MM.1S (cell line): ENCODE measurements around the gene LASP1NB.
"Not testable (repeated sequence)": the region's sequence is repeated elsewhere in the genome, so short reads cannot be mapped to it uniquely, and the experiment has no call there.

ENCODE experiments used
- DNase-seq: peaks from one replicate; pipeline ENCODE4 v3.0.0-alpha.2; 2015
- H2AFZ ChIP-seq: fragments of 300-600 bp; sonication (generic); 2 replicates; pipeline ENCODE4 v1.6.0; 2016; ENCODE audit warnings: antibody characterized with exemption, low read length
- H3F3A ChIP-seq: fragments of 300-600 bp; sonication (generic); 2 replicates; pipeline ENCODE4 v1.6.1; 2016; ENCODE audit warnings: mild to moderate bottlenecking, antibody characterized with exemption, low read length, moderate library complexity, mixed read lengths; ENCODE audit not compliant: insufficient read depth
- H3K27ac ChIP-seq: fragments of 300-600 bp; sonication (generic); 2 replicates; pipeline ENCODE4 v1.5.1; 2016; ENCODE audit warnings: mild to moderate bottlenecking, low read length
- H3K27me3 ChIP-seq: fragments of 300-600 bp; sonication (generic); replicated peaks from 2 replicates; pipeline ENCODE4 v1.6.0; 2016; ENCODE audit warnings: low read length; ENCODE audit not compliant: insufficient read depth
- H3K36me3 ChIP-seq: fragments of 300-600 bp; sonication (generic); replicated peaks from 2 replicates; pipeline ENCODE4 v1.6.1; 2016; ENCODE audit warnings: mild to moderate bottlenecking, low read length, mixed read lengths; ENCODE audit not compliant: insufficient read depth
- H3K4me1 ChIP-seq: fragments of 300-600 bp; sonication (generic); 2 replicates; pipeline ENCODE4 v1.6.1; 2016; ENCODE audit warnings: low read length, mixed read lengths
- H3K4me2 ChIP-seq: fragments of 300-600 bp; sonication (generic); 2 replicates; pipeline ENCODE4 v1.6.0; 2016; ENCODE audit warnings: low read depth, low read length
- H3K4me3 ChIP-seq: fragments of 300-600 bp; sonication (generic); 2 replicates; pipeline ENCODE4 v1.5.1; 2016; ENCODE audit warnings: low read length, mixed read lengths
- H3K79me2 ChIP-seq: fragments of 300-600 bp; sonication (generic); 2 replicates; pipeline ENCODE4 v1.6.1; 2016; ENCODE audit warnings: mixed run types, low read length, mixed read lengths
- H3K9ac ChIP-seq: fragments of 300-600 bp; sonication (generic); 2 replicates; pipeline ENCODE4 v1.6.1; 2016; ENCODE audit warnings: low read length, mixed read lengths
- H3K9me2 ChIP-seq: fragments of 300-600 bp; sonication (generic); replicated peaks from 2 replicates; pipeline ENCODE4 v1.6.1; 2016; ENCODE audit warnings: mild to moderate bottlenecking, low read length, mixed read lengths; ENCODE audit not compliant: insufficient read depth
- H3K9me3 ChIP-seq: fragments of 300-600 bp; sonication (generic); replicated peaks from 2 replicates; pipeline ENCODE4 v1.6.1; 2016; ENCODE audit warnings: mild to moderate bottlenecking, low read length, mixed read lengths; ENCODE audit not compliant: insufficient read depth
- H4K20me1 ChIP-seq: fragments of 300-600 bp; sonication (generic); 2 replicates; pipeline ENCODE4 v1.6.1; 2016; ENCODE audit warnings: mild to moderate bottlenecking, low read length, moderate library complexity, mixed read lengths; ENCODE audit not compliant: insufficient read depth
- CTCF ChIP-seq: fragments of 300-600 bp; sonication (generic); IDR thresholded peaks from 2 replicates; pipeline ENCODE4 v1.5.1; 2016; ENCODE audit warnings: antibody characterized with exemption, low read length, mixed read lengths
- EZH2 ChIP-seq: fragments of 300-600 bp; sonication (generic); optimal IDR thresholded peaks from 2 replicates; pipeline ENCODE3; 2017; ENCODE audit warnings: low read depth, mild to moderate bottlenecking, antibody characterized with exemption, low read length, mixed read lengths
- EZH2phosphoT487 ChIP-seq: fragments of 300-600 bp; sonication (generic); IDR thresholded peaks from 2 replicates; pipeline ENCODE4 v1.6.1; 2018; ENCODE audit warnings: antibody characterized with exemption, low read length

Gene LASP1NB

GRCh38 chr17:38943607-38944006 lies 18.2 kb downstream of the LASP1NB start:
- H3F3A ChIP-seq = no peaks in the 10 kb centered on the region
- H3K79me2 ChIP-seq = no peaks in the 10 kb centered on the region
- H3K9me3 ChIP-seq = no peaks in the 10 kb centered on the region
- H3K27ac ChIP-seq = no peak overlapping the region
- H3K4me2 ChIP-seq = peak overlapping the region; percentile 30; the same call in 1 of the 2 replicates
- H4K20me1 ChIP-seq = no peaks in the 10 kb centered on the region
- H2AFZ ChIP-seq = no peak overlapping the region
- no peaks in the 10 kb centered on the region for H3K27me3 ChIP-seq
- peak; percentile 63 for DNase-seq
- H3K9ac ChIP-seq = no peak overlapping the region
- peaks cover 4% of the 10 kb centered on the region; the same call in 1 of the 2 replicates for H3K4me1 ChIP-seq
- TF ChIP-seq EZH2 = no peak
- TF ChIP-seq EZH2phosphoT487 = no peak
- no peak for TF ChIP-seq CTCF
- H3K4me3 ChIP-seq = no peak overlapping the region
- H3K36me3 ChIP-seq = no peaks in the 10 kb centered on the region
- H3K9me2 ChIP-seq = no peaks in the 10 kb centered on the region

- H3F3A ChIP-seq = no peaks in the 10 kb centered on the region
- H3K27me3 ChIP-seq = no peaks in the 10 kb centered on the region
- TF ChIP-seq EZH2 (no peak), EZH2phosphoT487 (no peak), CTCF (no peak)
These were observed 21.8 kb downstream of the LASP1NB start for GRCh38 chr17:38947189-38947588.

GRCh38 chr17:38953800-38954199 lies 28.4 kb downstream of the LASP1NB start:
- not testable (repeated sequence) for H3K4me2 ChIP-seq, H3K9me3 ChIP-seq, H3K27ac ChIP-seq, H3F3A ChIP-seq, H3K79me2 ChIP-seq, H2AFZ ChIP-seq, H3K4me3 ChIP-seq, H4K20me1 ChIP-seq, H3K4me1 ChIP-seq, H3K27me3 ChIP-seq, DNase-seq, H3K36me3 ChIP-seq, H3K9me2 ChIP-seq, H3K9ac ChIP-seq

More at GRCh38 chr17:38947189-38947588, 21.8 kb downstream of the LASP1NB start:
- Histone ChIP-seq H4K20me1 (no peaks in the 10 kb centered on the region), H3K9ac (no peak overlapping the region), H3K9me3 (no peaks in the 10 kb centered on the region), H3K36me3 (no peaks in the 10 kb centered on the region), H3K4me3 (no peak overlapping the region), H3K27ac (no peak overlapping the region), H3K4me1 (peaks cover 4% of the 10 kb centered on the region; the same call in 1 of the 2 replicates), H2AFZ (no peak overlapping the region), H3K4me2 (no peak overlapping the region), H3K9me2 (no peaks in the 10 kb centered on the region), H3K79me2 (no peaks in the 10 kb centered on the region)
- no peak for DNase-seq

GRCh38 chr17:38958326-38958725 lies 32.9 kb downstream of the LASP1NB start:
- no peaks in the 10 kb centered on the region for H3K36me3 ChIP-seq
- H2AFZ ChIP-seq = no peak overlapping the region

More at GRCh38 chr17:38958326-38958725, 32.9 kb downstream of the LASP1NB start:
- no peak for TF ChIP-seq EZH2phosphoT487
- no peak for TF ChIP-seq EZH2
- TF ChIP-seq CTCF = no peak
- DNase-seq = no peak
- H3F3A ChIP-seq = no peaks in the 10 kb centered on the region
- 0 out of 2 replicates have a peak, but pooled peaks cover 3% of the 10 kb centered on the region for H3K4me1 ChIP-seq
- H3K4me2 ChIP-seq = no peak overlapping the region
- H3K27ac ChIP-seq = no peak overlapping the region
- no peaks in the 10 kb centered on the region for H3K79me2 ChIP-seq
- H3K9me3 ChIP-seq = no peaks in the 10 kb centered on the region
- no peak overlapping the region for H3K9ac ChIP-seq
- no peaks in the 10 kb centered on the region for H3K9me2 ChIP-seq
- no peak overlapping the region for H3K4me3 ChIP-seq
- no peaks in the 10 kb centered on the region for H4K20me1 ChIP-seq
- no peaks in the 10 kb centered on the region for H3K27me3 ChIP-seq
